GM04503 (cell line): ENCODE measurements around the gene KLK14.

ENCODE experiments used
- DNase-seq: peaks from one replicate; pipeline ENCODE4 v3.0.0-alpha.2; 2012; ENCODE audit warnings: low read depth

Gene KLK14

DNA sequence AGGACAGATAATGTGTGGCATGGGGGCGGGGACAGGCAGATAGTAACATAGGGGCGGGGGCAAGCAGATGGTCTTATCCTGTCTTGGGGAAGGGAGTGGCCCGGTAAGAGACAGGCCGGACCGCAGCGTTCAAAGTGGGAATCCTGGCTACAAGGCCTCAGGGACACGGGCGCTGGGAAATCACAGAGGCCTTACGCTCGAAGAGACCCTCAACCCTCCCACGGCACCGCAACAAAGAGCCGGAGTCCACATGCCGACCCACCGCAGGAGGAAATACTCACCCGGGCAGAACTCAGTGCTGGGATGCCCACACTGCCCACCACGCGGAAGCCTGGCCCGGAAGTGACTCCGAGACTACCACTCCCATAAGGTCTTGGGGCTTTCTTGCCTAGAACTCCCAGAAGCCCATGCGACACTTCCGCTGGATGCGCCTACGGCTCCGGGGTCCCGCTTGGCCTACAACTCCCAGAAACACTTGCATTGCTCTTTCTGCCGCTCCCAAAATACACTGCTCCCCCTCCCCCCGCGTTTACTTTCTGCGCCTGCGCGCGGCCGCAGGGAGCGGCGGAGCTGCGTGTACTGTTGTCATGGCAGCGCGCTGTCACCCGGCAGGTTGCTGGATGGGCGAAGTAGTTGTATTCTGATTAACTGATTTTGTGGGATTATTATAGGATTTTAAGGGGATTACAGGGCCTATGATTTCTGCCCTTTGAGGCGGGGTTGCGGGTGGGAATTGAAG, 25.5 kb upstream of the KLK14 start, which contains the start of gene CTU1:
Gene CTU1, minus strand, starts transcription at position 344 of the 739 bp plus-strand sequence. CDS start 3,840 bp downstream, outside the sequence.
- DNase-seq: peak; percentile 95

DNA sequence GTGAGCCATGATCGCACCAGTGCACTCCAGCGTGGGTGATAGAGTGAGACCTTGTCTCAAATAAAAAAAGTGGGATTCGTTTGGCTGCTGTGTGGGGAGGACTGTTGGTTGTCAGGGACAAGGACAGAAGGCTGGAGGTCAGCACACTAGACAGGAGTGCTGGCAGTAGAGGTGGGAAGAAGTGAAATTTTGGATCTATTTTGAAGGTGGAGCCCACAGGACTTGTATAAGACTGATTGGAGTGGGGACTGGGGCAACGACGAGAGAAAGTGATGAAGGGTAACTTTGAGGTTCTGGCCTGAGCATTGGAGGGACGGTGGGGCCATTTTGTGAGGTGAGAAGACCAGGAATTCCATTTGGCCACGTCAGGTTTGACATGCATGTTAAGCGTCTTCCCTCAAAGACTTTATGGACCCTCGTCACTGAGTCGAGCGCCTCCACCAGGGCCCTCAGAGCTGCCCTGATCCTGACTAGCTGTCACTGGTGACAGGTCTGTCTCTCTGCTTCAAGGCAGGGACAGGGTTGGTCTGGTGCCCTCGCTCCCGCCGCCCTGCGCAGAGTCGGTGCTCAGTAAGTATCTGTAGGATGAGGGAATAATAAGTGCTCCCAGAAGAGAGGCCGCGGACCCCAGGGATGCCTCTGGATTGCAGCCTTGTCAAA, 24.8 kb upstream of the KLK14 start:
- no peak for DNase-seq

DNA sequence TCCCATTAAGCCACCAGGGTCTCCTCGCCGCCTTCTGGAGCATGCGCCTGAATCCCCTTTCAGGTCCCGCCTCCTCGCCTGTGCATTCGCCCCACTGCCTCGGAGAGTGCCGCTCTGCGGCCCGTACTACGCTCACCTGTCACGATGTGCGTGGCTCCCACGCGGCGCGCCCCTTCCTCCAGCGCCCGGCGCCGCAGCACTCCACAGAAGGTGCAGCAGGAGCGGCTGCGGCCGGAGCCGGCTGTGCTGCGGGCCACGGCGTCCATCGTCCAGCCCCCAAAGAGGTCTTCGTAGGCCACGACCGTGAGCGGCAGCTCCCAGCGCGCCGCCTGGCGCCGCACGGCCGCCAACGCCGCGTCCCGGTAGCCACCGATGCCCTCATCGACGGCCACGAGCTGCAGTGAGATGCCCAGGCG, 21.2 kb upstream of the KLK14 start:
- no peak for DNase-seq

DNA sequence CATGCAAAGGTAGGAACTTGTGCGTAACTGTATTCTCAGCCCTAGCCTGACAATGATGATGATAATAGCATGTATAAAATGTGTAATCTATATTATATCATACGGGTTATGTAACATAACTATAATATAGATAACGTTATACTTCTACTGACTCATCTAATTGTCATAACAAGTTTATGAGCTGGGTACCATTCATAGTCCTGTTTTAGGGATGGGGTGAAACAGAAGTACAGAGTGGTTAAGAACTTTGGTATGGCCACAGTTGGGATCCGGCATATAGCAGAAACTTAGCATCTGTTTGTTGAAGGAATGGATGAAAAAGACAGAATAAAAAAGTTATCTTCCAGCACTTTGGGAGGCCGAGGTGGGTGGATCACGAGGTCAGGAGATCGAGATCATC, 20.3 kb upstream of the KLK14 start:
- DNase-seq: no peak

DNA sequence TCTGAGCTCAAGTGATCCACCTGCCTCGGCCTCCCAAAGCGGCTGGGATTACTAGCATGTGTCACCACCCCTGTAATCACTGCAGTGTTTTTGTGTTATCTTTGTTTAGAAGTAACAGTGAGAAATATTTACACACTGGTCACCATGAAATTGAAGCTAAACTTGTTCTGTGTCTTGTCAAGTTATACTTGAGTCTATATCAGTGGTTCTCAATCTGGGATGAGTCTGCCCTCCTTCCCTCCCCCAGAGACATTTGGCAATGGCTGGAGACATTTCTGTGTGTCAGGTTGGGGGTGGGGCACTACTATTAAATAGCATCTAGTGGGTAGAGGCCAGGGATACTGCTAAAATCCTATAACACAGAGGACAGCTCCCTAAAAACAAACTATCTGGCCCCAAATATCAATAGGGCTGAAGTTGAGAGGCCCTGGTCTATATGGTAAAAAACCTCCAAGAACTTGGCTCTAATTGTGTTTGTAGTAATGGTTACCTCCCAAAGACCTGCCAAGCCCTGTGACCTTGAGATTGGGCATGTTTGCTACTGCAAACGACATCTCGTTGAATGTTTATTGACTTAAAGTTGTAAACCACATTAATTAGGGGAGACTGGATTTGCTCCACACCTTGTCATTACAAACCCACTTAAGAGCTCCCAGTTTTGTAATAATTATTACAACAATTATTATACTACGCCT, 18.6 kb upstream of the KLK14 start:
- no peak for DNase-seq

DNA sequence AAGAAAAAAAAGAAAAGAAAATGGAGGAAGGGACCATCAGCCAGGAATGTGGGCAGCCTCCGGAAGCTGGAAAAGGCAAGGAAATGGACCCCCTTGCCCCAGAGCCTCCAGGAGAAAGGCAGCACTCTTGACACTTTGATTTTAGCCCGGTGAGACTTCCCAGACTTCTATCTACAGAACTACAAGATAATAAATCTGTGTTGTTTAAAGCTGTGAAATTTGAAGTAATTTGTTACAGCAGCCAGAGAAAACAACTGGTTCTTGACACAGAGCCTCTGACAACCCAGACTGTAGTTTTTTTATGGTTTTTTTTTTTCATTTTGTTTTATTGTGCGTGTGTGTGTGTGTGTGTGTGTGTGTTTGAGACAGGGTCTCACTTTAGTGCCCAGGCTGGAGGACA, 17.9 kb upstream of the KLK14 start:
- no peak for DNase-seq

DNA sequence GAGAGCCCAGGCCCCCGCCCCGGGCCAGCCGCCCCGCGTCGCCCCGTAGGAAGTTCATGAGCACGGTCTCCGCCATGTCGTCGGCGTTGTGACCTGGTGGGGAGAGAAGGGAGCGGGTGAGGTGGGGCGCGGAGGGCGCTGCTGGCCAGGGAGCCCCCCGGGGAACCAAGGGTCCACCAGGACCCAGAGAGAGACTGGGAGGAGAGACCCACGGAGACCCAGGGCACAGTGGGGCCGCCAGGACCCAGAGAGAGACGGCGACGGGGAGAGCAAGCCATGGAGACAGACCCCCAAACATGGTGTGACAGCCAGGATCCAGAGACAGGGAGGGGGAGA, 16.3 kb upstream of the KLK14 start:
- no peak for DNase-seq

DNA sequence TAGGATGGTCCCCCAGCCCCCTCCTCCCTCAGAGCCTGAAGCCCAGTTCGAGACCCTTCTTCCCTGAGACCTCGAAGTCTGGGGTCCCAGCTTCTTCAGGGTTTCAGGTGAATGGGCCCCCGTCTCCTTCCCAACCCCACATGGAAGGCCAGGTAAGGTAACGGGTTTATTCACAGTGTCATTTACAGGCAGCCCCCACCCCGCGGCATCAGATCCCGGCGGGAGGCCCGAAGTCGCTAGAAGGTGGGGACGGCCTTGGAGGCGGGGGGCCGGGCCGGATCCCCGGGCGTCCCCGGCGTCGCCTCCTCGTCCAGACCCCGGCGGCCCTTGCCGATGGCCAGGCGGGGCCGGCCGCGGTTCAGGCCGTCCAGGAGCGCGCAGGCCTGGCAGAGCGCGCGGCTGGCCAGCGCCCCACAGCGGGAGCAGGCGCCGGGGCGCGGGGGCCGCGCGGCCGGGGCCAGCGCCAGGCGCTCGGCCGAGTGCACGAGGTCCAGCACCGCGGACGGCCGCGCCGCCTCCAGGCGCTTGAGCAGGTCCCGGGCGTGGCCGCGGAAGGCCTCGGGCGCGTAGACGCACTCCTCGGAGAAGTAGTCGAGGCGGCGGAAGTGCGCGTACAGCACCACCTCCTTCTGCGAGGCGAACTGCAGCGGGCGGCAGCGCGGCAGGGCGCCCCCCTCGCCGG, 15.8 kb upstream of the KLK14 start:
- DNase-seq: no peak

DNA sequence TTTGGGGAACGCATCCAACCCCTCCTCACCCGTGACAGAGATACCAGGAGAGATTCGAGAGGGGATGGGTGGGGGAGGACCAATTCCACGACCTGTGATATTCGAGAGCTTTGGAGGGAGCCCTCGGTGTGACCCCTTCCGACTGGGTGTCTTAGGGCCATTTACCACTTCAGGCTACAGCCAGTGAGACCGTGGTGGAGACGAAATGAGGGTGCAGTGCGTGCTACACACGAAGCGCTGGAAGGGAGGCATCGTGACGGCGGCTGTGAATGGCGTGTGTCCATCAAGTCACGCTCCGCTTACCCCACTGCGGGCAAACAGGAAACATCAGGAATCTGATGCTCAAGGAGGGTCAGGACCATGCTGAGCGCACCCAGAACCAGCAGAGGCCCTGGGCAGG, 15.1 kb upstream of the KLK14 start:
- no peak for DNase-seq

DNA sequence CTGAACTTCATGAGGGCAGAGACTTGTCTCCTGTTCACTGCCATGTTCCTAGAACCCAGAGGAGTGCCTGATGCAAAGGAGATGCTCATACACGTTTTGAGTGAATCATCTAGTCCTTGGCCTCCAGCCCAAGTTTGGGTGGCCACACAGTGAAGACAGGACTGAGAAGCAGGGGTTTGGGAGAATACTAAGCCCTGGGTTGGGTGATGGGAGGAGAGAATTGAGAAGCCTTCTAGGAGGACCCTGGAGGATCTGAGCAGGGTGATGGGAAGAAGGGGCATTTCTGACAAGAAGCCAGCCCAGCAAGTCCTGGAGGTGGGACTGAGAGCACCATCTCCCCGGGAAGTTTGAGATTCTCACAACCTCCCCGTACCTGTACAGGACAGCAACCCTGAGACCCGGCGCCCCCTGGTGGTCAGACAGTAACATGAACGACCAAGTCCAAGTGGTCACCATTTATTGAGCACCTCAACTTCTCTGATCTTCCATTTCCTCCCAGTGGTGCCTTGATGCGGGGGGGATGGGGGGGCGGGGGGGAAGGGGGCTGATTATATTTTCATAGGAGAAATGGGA, 14.6 kb upstream of the KLK14 start:
- peak; percentile 7 for DNase-seq

DNA sequence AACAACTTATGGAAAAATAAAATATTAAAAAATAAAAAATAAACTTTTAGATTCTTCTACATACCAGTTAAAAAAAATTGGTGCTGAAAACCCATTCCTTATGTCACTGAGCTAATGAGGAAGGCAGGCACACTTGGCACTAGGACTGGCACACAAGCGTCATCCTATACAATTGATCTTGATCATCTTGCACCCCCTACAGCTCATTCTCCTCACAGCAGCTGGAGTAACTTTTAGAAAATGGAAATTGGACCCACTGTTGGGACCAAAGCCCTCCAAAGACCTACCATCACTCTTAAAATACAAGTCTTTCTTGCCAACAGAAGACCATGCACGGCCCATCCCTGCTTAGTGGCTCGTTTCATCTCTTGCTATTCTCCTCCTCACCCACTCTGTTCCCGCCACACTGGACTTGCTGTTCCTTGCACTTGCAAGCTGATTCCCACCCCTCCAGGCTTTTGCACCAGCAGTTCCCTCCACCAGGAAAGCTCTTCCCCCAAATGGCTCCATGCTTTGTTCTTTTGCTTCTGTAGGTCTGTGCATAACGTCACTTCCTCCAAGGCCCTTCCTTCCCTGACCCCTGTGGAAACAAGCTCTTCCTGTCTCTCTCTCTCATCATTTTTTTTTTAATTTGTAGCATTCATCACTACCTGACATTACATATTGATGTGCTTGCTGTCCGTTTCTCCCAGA, 13.9 kb upstream of the KLK14 start:
- DNase-seq: no peak

DNA sequence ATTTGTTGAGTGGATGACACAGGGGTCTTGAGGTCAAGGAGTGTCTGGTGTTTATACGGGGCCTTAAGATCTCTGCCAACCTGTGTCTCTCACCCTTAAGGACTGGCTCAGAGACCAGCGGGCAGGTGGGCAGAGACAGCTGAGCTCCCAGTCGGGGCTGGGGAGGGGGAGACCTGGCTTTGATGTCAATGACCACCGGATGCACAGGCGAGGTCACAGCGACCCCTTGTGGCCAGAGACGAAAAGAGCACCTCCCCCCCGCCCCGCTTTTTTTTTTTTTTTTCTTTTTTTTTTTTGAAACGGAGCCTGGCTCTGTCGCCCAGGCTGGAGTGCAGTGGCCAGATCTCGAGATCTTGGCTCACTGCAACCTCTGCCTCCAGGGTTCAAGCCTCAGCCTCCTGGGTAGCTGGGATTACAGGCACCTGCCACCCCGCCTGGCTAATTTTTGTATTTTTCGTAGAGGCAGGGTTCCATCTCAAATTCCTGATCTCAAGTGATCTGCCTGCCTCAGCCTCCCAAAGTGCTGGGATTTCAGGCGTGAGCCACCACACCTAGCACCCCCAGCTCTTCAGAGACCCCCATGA, 12.1 kb upstream of the KLK14 start:
- no peak for DNase-seq

DNA sequence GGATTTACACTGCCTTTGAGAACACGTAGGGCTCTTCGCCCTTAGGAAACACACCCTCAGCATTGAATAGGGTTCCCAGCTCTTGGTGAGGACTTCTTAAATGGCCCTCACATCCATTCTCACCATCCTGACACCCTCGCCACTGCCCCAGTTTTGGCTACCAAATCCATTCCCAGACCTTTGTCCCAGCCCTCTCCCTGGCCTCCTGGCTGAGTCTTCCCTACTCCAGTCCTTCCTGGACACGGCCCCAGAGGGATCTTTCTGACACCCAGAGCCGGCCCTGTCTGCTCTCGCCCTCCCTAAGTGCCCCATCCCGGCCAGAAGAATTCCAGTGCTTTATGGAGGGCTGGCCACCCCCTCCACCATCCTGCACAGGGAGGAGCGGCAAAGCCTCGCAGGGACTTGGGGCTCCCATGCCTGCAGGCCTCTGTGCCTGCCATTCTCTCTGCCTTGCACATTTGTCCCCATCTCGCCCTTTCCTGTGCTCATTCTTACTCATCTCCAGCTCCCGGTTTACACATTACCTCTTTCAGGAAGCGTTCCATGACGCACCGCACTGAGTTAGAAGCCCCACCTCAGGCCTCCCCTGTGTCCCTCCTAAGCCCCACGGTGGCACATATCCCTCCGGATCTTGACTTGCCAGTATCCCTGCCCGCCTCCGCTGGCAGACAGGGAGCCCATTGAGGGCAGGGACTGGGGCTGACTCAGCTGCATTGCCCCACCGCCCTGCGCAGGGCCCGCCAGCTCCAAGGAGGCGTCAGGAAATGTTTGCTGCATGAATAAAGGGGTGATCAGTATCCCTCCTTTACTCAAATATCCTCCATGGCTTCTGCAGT, 11.0 kb upstream of the KLK14 start:
- no peak for DNase-seq

DNA sequence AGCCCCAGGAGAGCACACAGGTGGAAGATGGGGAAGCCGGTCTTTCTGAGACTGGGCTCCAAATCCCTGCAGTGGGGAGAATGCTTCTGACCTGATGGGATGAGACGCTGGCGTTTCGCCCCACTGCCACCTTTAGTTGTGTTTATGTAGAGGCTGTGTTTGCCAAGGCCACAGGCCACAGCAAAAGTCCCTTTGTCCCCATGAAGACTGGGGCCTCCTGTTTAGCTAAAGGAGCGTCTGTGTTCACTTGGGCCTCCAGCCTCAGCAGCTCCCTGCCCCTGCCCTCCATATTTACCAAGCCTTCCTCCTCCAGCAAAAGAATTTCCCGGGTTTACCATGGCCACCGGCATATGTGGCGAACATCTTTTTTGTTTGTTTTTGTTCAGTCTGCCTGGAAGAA, 10.4 kb upstream of the KLK14 start:
- no peak for DNase-seq

DNA sequence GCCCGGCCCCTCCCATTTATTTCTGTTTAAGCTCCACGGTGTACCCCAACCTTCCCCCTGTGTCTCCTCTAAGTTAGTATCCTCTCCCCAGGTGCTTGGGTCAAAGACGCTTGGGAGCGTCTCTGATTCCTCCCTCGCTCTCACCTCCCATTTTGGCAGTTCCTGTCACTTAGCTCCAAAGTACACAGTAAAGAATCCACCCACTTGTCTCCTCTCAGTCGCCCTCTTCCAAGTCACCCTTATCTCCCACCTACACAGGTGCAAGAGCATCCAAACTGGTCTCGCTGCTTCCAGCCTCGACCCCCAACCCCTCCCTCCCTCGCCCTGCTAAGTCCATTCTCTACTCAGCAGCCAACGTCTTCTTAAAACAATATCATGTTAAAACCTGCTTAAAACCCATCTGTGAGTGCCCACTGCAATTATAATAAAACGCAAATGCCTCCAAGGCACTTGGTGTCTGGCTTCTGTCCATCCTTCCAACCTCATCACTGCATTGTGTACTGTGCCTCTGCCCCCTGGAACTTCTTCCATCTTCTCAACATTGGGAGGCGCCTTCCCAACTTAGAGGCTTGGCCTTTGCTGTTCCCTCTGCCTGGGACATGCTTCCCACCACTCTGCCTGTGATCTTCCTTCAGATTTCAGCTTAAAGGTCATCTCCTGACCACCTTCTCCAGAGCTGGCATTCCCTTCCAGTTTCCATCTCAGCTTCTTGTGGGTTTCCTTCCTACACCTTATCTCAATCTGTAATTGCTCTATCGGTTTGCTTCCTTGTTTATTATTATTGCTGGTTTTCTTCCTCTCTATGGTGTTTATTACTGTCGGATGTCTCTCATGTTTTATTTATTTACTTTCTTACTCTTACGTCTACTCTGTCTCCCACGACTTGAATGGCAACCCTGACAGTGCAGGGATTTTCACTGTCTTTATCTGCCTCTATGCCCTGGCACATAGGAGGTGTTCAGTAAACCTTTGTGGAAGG, 9.5 kb upstream of the KLK14 start:
- DNase-seq: no peak

DNA sequence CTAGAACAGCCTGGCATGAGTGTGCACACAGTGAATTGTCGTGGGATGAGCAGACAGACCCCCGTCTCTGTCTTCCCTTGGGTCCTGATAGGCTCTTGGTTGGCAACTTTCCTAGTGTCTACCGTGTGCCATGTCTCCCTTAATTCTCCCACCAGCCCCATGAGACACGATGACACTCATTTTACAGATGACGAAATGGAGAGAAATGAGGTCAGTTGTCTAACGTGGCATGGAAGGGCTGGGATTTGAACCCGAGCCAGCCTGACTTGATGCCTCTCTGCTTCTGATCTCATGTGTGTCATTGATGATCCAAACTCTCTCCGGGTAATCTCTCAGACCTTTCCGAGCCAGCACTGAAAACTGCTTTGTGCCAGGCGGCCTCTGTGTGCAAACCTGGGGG, 8.4 kb upstream of the KLK14 start:
- no peak for DNase-seq

DNA sequence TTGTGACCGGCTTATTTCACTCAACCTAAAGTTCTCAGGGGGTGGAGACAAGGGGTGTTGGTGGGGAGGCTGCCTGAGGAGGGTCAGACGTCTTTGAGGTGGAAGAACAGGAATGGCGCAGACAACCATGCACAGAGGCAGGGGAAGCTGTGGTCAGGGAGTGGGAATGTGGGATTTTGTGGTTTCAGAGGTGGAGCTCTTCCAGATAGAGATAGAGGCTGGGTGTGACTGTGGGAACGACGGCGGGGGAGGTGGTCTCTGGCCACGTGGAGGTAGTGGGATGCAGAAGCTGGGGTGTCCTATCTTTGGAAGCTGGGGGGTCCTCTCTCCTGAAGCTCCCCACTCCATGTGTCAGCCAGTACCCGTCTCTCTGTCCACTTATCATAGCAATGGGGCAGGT, 7.8 kb upstream of the KLK14 start:
- no peak for DNase-seq

DNA sequence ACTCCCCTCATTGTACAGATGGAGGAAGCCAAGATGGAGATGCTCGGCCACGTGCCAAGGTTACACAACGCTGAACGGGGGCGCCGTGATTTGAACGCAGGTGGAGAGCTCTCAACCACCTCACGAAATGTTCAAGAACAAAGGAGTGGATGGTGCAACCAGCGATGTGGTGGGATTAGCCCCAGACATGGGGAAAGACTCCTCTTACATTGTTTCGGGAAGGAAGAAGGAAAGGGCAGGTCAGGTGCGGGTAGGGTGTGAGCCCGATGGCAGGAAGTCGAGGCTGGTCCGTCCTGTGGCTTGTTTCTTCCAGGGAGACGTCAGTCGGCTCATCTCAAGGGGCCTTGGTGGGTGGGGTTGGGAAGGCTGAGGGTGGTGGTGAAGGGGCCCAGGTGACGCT, 7.1 kb upstream of the KLK14 start:
- no peak for DNase-seq

DNA sequence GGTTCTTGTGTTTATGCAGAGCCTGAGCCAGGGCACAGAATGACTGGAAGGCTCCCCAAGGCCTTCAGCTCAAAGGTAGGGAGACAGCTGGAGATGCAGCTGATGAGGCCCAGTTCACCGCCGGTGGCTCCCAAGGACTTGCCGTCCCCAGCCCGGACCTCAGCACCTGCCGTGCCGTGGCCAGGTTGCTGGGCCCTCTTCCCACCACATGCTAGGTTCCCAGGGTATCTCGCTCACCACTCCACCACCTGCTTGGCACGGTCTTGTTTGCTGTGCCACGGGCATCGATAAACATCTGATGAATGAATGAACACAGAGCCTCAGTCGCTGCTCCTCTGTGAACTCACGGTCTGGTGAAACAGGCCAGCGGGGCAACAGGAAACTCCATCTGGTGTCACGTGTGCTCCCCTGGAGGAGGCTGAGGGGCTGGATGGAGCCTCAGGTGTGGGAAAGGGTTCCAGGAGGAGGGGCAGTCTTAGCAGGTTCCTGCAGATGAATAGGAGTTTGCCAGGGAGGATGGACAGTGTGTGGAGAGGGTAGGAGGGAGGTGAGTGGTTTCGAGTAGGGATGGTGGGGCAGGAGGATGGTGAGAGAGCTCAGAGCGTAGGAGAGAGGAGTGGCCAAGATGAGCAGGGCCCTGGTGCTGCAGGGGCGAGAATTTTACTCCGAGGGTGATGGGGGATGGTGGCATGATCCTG, 3.6 kb upstream of the KLK14 start:
- no peak for DNase-seq
